Measurements from ENCODE around the gene FFAR4. TPM values are rescaled to one million over a fixed set of nuclear protein-coding genes. Genes with fewer than 3 reads are reported as not detected.

The FFAR4 gene
- total and polyA plus RNA-seq, 12 donors, result 0.20 to 1.4 (median 0.65) TPM; not detected in 2

DNA sequence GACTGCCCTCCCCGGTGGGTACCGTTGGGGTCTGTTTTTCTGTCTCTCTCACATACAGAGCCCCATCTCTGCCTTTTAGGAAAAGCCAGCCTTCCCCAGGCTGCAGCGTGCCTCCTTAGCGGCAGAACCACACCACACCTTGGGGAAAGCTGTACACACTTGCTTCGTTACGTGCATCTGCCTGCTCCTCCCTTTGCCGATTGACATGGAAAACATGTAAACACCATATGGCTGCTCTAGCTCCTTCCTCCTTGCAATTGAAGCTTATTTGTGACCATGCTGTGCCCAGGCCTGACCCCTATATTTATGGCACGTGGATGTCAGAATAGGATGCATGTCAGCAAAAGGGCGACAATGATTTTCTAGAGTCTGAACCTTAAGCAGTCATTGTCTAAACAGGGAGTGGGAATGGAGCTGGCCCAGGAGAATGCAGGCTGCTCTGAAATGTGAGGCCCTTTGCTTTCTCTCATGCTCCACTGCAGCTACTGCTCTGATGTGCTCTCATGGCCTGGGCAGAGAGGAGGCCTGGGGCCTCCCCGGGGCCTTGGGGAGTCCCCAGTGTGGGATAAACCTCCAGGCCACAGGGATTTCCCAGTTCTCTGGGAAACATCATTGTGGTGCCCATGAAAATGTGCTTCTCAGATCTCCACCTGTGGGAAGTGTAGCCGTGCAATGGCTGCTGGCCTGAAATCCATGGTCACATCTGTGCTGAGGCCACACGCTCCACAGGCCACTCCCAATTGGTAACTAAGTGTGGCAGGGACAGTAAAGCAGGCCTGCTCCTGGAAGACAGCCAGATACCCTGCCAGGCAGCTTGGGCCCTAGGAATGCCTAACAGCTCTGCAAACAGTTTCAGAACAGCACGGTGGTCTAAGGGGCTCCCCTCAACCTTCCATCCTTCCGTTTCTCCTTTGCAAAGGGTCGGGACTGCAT, 64.4 kb downstream of the FFAR4 start:
- Histone ChIP-seq H3K4me1 (replicated peaks in 1 of 2) (no peaks in the 10 kb centered on the region), H3K27ac (no peak overlapping the region), H3K36me3 (replicated peaks in 1 of 2) (no peaks in the 10 kb centered on the region), H3K27me3 (no peaks in the 10 kb centered on the region), H3K4me3 (no peak overlapping the region), H3K9me3 (replicated peaks in 1 of 3) (no peaks in the 10 kb centered on the region)
- intact Hi-C loops (cut with DNase I), result no loop called here
- TF ChIP-seq, protein P1, sequence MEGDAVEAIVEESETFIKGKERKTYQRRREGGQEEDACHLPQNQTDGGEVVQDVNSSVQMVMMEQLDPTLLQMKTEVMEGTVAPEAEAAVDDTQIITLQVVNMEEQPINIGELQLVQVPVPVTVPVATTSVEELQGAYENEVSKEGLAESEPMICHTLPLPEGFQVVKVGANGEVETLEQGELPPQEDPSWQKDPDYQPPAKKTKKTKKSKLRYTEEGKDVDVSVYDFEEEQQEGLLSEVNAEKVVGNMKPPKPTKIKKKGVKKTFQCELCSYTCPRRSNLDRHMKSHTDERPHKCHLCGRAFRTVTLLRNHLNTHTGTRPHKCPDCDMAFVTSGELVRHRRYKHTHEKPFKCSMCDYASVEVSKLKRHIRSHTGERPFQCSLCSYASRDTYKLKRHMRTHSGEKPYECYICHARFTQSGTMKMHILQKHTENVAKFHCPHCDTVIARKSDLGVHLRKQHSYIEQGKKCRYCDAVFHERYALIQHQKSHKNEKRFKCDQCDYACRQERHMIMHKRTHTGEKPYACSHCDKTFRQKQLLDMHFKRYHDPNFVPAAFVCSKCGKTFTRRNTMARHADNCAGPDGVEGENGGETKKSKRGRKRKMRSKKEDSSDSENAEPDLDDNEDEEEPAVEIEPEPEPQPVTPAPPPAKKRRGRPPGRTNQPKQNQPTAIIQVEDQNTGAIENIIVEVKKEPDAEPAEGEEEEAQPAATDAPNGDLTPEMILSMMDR (IDR thresholded peaks at IDR 0.05), result no peak
- TF ChIP-seq POLR2A (IDR thresholded peaks at IDR 0.05), result no peak
- no peak for DNase-seq
- 76 to 86% (median 80%) methylated on average over 15 of the region's 15 CpGs for whole genome bisulfite sequencing, 4 donors

Other genes starting within 250 kb of the FFAR4 start
- 100 to 1,000 TPM in 1 of 9 donors, 10 to 100 TPM in 7, 1 to 10 TPM in 1; 4.1 to 119 (median 54.4) TPM for gene MYOF, start 84.3 kb upstream of the FFAR4 start, total RNA-seq
- gene MYOF, start 84.3 kb upstream of the FFAR4 start, polyA plus RNA-seq, result 10 to 100 TPM in 2 of 3 donors, 1 to 10 TPM in 1; 9.0 to 22.9 (median 10.8) TPM
- 1 to 10 TPM in 6 of 9 donors, under 1 TPM in 3; 0.66 to 7.7 (median 1.3) TPM for gene CEP55, start 70.1 kb upstream of the FFAR4 start, total RNA-seq
- gene CEP55, start 70.1 kb upstream of the FFAR4 start, polyA plus RNA-seq, result 1 to 10 TPM in 1 of 3 donors, under 1 TPM in 2; 0.32 to 3.2 (median 0.44) TPM
- gene RBP4, start 34.6 kb downstream of the FFAR4 start, total RNA-seq, result 10 to 100 TPM in 5 of 9 donors, 1 to 10 TPM in 2, under 1 TPM in 1, not detected in 1; 0.66 to 14.5 (median 10.8) TPM
- gene RBP4, start 34.6 kb downstream of the FFAR4 start, polyA plus RNA-seq, result 100 to 1,000 TPM in 1 of 3 donors, 1 to 10 TPM in 2; 4.8 to 224 (median 5.3) TPM
- not detected for gene PDE6C, start 45.9 kb downstream of the FFAR4 start, total RNA-seq
- gene PDE6C, start 45.9 kb downstream of the FFAR4 start, polyA plus RNA-seq, result not detected
- gene FRA10AC1, start 135.9 kb downstream of the FFAR4 start, total RNA-seq, result 10 to 100 TPM in 7 of 9 donors, 1 to 10 TPM in 2; 3.3 to 73.4 (median 12.6) TPM
- gene FRA10AC1, start 135.9 kb downstream of the FFAR4 start, polyA plus RNA-seq, result 10 to 100 TPM; 13.6 to 27.0 (median 13.6) TPM
- 1 to 10 TPM in 2 of 9 donors, under 1 TPM in 3, not detected in 4; 0.38 to 1.5 (median 0.81) TPM for gene LGI1, start 191.3 kb downstream of the FFAR4 start, total RNA-seq
- 1 to 10 TPM; 1.4 to 5.9 (median 5.0) TPM for gene LGI1, start 191.3 kb downstream of the FFAR4 start, polyA plus RNA-seq

Measured in adrenal gland (tissue), 12 donors.